Measurements from ENCODE around the gene RCAN2.

Gene RCAN2

DNA sequence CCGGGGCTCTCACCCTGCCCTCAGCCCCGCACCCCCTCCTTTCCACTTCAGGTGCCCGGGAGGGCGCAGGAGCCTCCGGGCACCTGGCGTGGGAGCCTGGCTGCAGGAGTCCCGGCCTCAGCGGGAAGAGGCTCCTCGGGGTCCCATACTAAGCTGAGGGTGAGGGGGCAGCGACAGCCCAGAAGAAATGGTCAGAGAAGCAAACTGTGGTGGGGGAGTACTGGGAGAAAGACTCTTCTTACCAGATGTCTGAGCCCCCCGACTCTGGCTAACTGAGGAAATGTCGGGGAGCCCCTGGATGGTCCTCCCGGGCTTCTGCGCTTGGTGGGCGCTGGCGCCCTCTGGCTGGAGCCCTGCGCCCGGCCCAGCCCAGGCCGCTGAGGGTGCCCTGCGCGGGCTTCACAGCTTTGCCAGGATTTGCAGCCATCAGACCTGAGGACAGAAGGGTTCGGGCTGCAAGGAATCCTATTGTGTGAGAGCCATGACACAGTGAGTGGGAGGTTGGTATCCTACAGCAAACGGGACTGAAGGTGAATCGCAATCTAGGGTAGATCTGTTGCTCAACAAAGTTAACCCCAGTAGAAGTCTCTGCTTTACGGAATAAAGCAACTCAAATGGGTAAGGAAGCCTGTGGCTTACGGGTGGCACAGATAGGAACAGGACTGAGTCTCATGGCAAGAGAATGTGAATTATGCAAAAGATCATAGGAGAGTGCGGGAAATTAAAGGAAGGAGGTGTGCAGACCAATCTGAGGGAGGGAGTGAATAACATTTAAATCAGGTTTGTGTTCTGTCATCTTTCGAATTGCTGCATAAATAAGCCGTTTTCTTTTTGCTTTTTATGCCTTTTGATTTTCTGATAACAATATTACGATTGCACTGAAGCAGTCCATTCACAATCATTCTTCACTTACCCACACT is 639 bp upstream of the RCAN2 start:
- DNase-seq (ENCODE audit: low read depth in 2 of 2) = no peak

GRCh38 chr6:46490425-46491200 is 636 bp downstream of the RCAN2 start:
- no peak for DNase-seq (ENCODE audit: low read depth in 2 of 2)

- DNase-seq (ENCODE audit: low read depth in 2 of 2) = no peak
Observed at GRCh38 chr6:46486181-46486580, 5.1 kb downstream of the RCAN2 start.

DNA sequence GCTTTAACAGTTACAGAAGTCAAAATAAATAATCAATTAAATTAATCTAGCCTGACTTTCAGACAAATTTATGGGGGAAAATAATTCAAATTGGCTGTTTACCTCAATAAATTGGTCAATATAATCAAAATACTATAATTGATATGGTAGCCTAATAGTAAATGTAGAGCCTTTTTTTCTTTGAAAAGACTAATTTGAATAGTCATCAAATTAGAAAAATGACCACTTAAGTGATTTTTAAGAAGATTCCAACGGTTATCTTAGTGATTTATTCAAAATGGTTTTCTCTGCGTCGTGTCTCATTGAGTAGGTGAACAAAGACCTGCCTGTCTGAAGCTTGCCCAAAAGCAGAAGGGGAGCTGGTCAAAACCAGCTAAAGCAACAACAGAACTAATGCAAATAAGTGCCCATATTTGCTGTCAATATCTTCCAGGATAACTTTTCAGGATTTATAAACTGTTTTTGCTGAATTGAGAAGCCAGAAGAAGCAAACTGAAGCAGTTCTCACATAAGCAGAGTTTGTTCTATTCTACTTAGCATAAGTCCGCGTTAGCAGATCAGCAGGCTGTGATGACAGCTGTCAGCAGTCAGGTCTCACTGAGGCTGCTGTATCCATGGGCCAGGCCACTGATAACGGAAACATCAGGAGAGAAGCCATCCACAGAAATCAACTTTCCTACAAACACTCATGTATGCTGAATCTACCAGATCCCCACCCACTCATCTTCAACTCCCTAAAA is 7.0 kb downstream of the RCAN2 start:
- DNase-seq (ENCODE audit: low read depth in 2 of 2) = no peak

GRCh38 chr6:46476301-46476700 is 14.9 kb downstream of the RCAN2 start:
- no peak for DNase-seq (ENCODE audit: low read depth in 2 of 2)

- DNase-seq (ENCODE audit: low read depth in 2 of 2) = no peak
Observed at GRCh38 chr6:46473881-46474280, 17.4 kb downstream of the RCAN2 start.

DNA sequence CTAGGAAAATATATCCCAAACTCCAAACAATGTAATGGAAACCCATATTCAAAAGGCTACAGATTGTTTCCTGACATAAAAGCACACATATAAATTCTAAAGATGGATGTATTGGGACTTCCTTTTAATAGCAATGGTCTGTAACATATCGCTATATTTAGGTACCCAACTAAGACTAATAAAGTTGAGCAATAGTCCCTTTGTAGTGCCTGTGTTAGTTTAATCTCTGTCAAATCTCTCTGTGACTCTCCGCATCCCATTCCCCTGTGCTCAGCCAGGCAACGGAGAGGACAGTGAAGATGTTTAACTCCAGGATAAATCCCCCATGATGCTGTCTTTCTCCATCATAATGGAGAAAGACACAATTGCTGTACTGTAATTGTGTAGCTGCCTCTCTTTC is 19.0 kb downstream of the RCAN2 start:
- DNase-seq (ENCODE audit: low read depth in 2 of 2) = no peak

DNA sequence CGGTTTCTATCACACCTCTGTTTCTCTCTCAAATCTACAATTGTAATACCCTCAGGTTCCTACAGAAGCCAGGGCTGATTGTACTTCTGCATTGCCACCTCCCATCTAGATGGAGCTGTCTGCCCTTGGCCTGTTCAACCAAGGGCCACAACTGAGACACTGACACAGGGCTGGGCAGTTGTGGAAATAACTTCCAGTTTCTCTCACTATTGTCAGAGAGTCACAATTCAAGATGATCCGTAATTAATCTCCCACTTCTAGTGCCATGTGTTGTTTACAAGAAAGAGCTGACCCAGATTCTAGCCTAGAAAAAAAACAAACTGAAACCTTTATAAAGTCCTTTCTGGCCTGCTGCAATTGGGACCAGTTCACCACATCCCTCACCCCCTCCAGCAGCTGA is 22.2 kb downstream of the RCAN2 start:
- DNase-seq (ENCODE audit: low read depth in 2 of 2) = no peak

DNA sequence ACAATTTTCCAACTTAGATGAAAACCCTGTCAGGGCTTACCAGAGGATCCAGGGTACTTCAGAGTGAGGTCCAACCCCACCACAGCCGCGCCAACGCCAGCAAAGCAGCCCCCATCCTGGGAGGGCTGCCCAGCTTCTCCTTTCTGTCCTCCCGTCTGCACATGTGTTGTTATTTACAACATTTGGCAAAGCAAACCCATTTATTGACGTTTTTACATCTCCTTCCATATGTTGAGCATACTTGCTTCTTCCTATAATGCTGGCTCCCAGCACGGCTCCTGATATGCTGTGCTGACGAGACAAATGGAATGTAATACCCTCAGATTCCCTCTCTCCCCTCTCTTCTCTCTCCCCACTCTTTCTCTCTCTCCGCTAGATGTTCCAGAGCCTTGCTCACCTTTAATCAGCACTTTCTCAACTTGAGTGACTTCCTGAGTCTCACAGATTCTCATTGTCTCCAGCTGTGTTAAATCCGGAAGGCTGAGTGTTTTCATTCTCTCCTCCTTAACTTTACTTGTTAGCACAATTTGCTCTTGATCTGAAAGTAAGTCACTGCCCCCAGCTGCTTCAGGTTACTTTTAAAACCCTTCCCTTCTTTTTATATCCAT is 22.7 kb downstream of the RCAN2 start:
- no peak for DNase-seq (ENCODE audit: low read depth in 2 of 2)

- no peak for DNase-seq (ENCODE audit: low read depth in 2 of 2)
Observed at GRCh38 chr6:46466570-46466969, 24.7 kb downstream of the RCAN2 start.

DNA sequence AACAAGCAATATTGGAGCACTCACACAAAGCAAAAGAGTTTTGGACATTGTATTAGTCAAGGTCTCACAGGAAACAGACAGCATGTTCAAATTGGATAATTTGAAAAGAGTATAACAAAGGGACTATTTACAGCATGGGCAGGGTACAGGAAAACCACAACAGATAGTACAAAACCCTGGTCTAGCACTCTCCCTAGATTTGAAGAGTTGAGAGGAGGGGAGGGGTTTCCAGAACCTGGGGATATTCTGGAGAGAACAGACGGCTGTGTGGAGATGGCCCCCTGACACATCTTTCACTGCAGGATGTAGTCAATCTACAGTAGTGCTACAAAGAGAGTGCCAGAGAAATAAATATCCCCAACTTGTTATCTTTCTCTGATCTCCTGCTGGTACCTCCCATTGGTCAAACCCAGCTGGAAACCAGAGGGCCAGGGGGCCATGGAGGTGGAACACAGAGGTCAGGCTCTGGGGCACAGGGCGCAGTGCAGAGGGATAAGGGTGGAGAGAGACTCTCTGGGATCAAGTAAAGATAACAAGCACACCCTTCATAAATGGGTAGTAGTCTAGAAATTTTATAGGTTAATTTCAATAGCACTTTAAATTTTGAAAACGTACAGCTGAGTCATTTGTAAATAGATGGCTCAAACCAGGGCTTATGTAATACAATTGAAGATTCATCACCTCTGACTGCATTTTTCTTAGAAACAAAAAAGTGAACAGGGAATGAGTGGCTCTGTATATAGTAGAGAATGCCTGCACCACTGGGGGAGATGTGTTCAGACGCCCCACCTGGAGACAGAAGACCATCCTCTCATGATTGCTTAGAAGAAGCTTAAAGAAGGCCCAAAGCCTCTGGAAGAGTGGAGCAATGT is 25.7 kb downstream of the RCAN2 start:
- DNase-seq (ENCODE audit: low read depth in 2 of 2) = no peak

DNA sequence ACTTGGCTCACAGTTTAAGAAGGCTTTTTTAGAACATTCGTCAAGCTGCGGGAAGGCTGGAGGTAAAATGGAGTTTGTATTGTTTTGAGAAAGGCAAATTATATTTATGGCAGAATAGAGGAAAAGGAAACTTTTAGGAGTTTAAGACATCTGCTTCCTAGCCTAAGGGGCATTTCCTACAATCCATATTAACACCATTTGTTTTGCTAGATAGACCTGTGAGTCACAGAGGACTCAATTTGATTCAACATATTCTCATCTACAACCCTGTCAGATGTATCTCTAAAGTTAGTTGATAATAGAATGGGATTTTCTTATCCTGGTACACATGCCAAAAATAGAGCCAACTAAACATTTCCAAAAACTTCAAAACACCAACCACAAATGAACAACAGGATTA is 35.0 kb downstream of the RCAN2 start:
- DNase-seq (ENCODE audit: low read depth in 2 of 2) = no peak

- DNase-seq (ENCODE audit: low read depth in 2 of 2) = no peak
Observed at GRCh38 chr6:46454691-46455090, 36.6 kb downstream of the RCAN2 start.

- no peak for DNase-seq (ENCODE audit: low read depth in 2 of 2)
Observed at GRCh38 chr6:46453741-46454316, 37.4 kb downstream of the RCAN2 start.

- no peak for DNase-seq (ENCODE audit: low read depth in 2 of 2)
Observed at GRCh38 chr6:46453216-46453615, 38.0 kb downstream of the RCAN2 start.

DNA sequence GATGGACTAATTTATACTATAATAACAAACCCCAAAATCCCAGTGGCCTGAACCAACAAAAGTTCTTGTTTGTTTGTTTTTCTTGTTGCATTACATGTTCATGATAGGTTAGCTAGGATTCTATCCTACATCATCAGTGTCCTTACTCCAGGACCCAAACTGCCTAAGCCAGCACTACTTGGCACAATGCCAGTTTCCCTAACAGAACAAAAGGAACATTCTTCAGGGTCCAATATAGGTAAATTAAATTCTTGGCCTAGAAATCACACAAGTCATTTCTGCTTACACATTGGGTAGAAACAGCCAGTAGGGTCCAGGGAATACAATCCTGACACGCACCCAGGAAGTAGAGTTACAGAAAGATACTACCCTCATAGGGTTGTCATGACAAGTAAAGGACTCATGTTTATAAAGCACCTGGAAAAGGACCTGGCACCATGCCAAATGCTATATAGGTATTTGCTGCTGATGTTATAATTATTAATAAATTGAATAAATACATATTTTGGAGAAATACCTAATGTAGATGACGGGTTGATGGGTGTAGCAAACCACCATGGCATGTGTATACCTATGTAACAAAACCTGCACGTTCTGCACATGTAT is 38.8 kb downstream of the RCAN2 start:
- DNase-seq (ENCODE audit: low read depth in 2 of 2) = no peak

DNA sequence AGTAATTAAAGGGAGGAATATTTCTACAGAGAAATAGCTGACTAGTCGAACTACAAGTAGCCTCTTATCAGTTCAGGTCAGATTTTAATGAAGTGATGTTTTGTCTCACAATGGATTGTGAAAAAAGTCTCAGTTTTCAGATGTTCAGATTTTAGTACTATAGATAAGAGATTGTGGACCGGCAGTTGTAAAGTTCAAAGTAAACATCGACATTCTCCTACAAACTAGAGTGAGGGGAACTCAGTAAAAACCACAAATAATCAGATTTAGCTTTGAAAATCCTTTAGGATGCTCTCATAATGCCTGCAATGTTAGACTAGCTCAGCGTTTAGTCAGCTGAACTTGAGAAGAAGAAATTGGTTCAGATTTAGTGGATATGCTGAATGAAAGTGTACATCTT is 39.9 kb downstream of the RCAN2 start:
- no peak for DNase-seq (ENCODE audit: low read depth in 2 of 2)

DNA sequence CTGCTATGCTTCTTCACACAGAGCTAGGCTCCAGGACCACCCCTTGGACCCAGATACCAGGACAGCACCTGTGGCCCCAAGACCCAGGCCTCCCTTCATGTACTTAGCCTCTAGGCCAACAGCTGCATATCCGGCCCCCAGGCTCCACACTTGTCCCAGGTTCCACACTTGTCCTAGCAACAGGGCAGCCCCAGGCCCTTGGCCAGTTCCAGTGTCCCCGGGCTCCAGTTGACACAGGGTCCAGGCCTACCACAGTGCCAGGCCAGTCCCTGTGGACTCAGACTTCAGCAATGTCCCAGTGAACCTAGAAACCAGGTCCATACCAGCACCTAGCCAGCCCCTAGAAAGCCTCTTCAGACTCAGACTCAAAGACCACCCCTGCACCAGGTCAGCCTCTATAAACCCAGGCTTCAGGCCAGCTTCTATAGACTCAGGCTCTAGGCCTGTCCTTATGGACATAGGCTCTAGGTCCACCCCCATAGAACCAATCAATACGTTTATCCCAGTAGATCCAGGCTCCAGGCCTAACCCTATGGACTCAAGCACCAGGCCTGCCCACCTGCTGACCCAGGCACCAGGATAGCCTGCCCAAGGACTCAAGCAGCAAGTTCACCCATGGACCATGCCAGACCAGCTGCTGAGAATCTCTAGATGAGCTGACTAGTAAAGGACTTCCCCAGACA is 46.3 kb downstream of the RCAN2 start:
- no peak for DNase-seq (ENCODE audit: low read depth in 2 of 2)

DNA sequence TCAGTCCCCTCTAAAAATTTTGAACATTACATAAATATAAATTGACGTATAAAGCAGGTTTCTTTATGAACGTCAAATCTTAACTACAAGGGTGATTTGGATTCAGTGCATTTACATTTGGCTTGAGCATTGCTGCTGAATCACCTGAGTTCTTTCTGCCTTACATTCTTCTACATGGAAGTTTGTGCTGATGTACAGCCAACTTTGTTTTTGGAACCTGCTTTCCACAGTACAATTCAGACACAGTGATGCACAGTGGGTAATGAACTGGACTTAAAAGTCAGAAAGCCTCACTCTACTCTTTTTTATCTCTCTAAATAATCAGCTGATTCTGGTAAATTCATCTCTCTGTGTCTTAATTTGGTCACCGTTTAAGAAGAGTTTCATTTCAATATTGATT is 47.6 kb downstream of the RCAN2 start:
- no peak for DNase-seq (ENCODE audit: low read depth in 2 of 2)

DNA sequence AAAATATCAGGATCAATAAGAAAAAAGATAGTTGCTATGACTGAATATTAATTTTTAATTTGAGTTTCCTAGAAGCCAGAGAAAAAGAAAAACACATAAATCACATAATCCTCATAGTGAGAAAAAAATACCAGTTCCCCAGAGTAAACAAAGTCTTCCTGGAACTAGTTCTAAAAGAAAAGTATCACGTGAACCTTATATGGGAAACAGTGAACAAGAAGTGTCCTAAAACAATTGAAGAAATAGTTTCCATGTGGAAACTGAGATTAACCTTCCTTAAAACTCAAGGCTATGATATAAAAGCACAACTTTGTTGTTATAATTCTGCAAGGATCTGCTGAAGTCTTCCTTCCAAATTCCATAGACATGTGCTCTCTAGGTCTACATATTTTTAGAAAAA is 50.6 kb downstream of the RCAN2 start:
- no peak for DNase-seq (ENCODE audit: low read depth in 2 of 2)

Measured in stimulated activated CD8-positive, alpha-beta memory T cell treated with anti-CD3 and anti-CD28 coated beads, Interleukin-15, amount 100 ng/mL, for 4 hours (primary cell).